Stimulated activated CD4-positive, alpha-beta T cell treated with anti-CD3 and anti-CD28 coated beads, Interleukin-4, amount 100 ng/mL, for 48 hours (primary cell): Measurements from ENCODE around the gene IKZF2.
A peak's percentile ranks its signal among the peaks of the same experiment; 100 is the strongest.

Source experiments
- DNase-seq, 2 donors: peaks; one replicate each; pipeline ENCODE4 v3.0.0-alpha.2; 2020; ENCODE audit warnings: low read depth in 2 of 2

Gene IKZF2

GRCh38 chr2:213151437-213152064, at the start of gene IKZF2:
IKZF2 (minus strand) TSS chr2:213151612; CDS start chr2:213148629, 2,983 bp downstream.
- peak; percentile 43 to 51 for DNase-seq

DNA sequence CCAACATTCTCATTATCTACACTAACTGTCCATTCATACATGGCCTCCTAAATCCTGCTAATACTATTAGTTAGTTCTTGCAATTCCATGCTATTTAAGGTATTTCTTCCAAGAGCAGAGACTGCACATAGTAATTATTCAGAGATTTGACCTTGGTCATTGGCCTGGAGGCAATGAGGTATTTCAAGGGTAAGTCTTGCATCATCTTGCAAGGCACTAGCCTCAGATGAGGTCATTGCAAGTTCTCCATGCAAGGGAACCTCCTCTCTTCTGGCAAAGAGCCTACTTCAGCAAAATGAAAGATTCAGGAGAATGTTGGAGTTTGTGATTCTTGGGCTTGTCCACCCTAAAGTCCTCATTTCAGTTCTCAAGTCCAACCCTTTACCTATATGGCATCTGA, 48.5 kb upstream of the IKZF2 start:
- no peak for DNase-seq

DNA sequence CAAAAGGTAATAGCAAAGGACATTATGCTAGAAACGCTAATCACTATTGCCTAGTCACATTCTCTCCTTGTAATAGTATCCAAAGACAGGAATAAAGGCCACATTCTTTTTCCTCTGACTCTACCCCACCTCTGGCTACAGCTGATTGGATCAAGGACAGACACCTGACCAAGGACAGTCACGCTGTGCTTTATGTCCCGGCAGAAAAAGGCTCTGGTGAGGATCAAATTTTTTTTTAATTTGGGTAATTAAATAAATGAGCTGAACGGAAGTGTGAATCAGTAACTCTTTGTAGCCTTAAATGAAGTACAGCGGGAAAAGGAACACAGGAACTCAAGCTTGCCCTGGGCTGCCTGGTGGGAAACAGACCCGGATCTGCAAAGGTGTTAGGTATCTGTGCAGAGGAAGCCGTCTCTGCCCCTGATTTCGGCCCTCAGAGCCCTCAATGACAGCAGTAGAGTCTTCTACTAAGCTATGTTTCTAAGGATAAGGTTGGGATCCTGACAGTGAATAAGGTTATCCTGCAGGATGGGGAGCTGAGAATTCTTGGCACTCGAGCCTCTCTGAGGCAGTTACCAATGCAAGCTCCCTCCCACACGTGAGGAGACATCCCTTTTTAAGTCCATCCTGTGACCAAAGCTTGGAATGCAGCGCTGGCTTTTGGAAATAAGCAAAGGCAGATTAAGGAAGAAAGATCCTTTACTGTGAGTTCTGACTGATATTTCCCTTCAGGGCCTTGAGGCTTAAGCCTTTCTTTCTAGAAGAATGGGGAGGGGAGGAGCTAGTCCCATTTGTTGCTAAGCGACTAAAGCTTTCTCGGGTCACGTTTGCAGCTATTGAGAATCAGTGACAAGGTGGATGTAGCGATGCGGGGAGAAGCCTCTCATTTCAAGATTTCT, 37.8 kb upstream of the IKZF2 start:
- no peak for DNase-seq

- no peak for DNase-seq
Observed at GRCh38 chr2:213188533-213188867, 37.1 kb upstream of the IKZF2 start.

DNA sequence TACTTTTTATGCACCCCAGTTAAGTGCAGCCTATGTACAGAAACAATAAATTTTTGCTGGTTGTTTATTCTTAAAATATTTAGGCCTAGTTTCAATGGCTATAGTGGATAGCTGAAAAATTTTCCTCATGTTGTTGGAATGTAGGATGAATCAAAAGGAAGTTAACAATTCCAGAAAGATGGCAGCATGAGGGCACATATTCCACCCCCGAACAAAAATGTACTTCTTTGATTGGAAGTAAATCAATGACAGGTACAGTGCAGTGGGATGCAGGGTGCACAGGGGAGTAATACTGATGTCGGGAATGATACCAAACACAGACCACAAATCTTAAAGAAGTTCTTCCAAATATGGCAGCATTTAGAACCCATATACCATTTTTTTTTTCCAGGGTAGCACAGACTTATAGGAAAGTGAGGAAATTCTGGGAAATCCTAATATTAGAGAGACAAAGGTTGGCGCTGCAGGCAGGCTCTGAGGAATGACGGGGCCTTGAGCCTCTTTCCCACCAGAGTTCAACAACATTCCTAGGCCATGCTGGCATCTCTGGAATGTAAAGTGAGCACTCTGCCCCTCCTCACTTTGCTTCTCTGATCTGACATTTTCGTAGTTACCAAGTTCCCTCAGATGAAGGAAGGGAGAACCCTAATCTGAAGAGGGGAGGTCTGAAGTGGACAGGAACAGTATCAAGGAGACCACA, 36.6 kb upstream of the IKZF2 start:
- no peak for DNase-seq

- DNase-seq = no peak
Observed at GRCh38 chr2:213187386-213187785, 36.0 kb upstream of the IKZF2 start.

GRCh38 chr2:213185147-213185822, 33.9 kb upstream of the IKZF2 start:
- no peak for DNase-seq

DNA sequence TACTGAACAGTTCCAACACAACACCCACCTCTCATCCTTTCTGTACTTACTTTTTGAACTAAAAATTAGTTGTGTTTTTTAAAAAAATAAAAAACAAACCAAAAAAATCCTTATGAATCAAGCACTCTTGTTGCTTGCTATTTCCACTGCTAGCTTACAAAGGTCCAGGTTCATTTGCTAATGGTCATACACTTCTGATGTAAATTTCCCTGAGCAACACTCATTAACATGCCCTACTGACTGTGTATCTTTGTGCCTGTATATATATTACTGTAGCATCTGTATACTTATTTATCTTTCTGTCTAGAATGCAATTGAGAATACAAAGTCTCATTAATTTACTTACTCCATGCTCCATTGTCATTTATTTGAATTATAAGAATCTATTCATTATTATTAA, 30.3 kb upstream of the IKZF2 start:
- no peak for DNase-seq

- no peak for DNase-seq
Observed at GRCh38 chr2:213177679-213178078, 26.3 kb upstream of the IKZF2 start.

DNA sequence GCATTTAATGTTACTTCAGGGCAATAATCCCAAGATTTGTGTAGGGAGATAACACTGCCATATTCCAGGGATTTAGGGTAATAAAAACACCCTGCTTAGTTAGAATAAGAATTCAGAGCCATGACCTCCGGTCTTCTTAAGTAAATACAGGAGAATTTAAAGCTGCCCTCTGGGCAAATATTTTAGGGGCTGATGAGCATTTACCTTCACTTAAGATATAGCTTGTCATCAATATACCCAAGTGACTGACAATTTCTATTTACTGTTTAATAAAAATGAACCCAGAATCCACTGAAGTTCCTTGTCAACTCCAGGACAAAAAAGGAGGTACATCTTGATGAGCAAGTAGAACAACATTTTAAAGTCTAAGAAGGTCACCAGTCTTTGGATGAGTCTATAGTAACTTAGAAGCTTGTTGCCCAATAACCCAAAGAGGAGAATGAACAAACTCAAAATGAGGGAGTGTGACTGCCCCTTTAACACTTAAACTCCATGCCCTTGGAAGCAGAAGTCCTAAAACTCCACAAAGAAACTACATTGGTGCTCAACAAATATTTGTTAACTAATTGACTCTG, 24.3 kb upstream of the IKZF2 start:
- DNase-seq = no peak

DNA sequence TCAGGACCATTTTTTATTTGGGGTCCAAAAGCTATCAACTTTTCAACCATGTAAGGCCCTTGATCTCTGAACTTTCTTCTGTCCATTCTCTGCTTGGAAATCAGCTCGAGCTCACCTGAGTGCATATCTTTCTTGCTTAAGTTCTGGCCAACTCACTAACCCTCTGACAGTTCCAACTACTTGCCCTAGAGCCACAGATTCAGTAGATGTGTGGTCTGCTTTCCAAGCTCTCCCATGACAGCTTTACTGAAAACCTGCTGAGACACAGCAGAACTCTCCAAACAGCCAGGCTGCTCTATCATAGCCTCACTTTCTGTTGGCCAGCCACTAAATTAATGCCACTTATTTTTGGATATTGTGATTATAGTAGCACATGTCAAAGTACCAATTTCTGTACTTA, 21.2 kb upstream of the IKZF2 start:
- no peak for DNase-seq

DNA sequence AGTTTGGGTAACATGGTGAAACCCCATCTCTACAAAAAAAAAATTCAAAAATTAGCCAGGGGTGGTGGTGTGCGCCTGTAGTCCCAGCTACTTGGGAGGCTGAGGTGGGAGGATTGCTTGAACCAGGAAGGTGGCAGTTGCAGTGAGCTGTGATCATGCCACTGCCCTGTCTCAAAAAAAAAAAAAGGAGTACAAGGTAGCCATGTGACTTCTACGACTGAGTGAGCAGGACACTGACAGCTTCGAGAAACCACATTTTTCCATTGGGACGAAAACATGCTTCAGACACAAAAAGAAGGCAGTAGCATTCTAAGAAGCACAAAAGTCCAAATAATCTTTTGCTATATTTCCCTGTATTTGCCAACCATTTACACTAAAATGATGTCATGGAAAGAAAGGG, 19.7 kb upstream of the IKZF2 start:
- no peak for DNase-seq

GRCh38 chr2:213167271-213167930, 16.0 kb upstream of the IKZF2 start:
- no peak for DNase-seq

DNA sequence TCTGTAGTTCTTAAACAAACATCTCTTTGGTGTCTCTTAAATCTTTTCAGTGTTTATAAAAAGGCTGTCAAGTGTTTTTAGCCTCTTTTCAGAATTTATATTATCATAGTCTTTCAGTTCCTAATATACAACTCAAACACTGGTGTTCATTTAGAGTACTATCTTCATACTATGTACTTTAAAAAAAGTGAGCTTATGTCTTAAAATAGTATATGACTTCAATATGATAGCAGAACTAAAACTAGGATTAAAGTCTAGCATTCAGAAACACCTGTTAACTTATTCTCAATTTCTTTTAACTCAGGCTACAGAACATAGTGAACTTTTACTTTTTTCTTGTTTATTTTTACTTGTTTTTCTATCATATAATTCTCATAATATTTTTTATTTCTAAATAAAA, 14.7 kb upstream of the IKZF2 start:
- no peak for DNase-seq

GRCh38 chr2:213164263-213164662, 12.9 kb upstream of the IKZF2 start:
- no peak for DNase-seq

- no peak for DNase-seq
Observed at GRCh38 chr2:213162516-213163118, 11.2 kb upstream of the IKZF2 start.

DNA sequence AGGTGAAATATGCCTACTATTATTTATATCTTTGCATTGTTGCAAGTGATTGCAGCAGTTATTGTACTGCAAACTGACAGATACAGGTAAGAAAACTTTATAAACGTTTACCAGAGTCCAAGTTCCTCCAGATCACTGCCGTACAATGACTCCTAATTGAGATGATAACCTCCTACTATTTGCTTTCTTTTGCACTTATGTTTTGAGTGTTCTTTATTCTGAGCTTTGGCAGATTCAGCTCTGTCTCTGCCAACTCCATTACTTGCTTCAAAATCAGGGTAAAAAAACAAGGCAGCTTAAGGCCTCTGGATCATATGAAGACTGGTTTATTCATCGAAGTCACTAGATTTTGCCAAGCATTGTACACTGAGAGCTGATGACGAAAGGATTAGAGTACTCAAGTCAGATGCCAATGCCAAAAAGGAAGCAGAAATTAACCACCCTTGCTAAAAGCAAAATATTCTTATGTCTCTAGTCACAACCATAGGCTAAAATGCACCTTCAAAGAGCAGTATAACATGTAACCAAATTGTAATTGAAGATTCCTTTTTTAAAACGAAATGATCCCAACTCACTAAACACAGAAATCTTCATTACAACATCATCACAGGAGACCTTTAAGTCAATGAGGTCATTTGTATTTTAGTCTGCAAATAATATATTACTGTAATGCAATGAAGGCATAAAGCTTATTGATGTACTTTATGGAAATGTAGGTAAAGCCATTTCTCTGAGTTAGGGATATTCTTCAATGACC, 10.5 kb upstream of the IKZF2 start:
- no peak for DNase-seq

- DNase-seq = no peak
Observed at GRCh38 chr2:213159768-213160167, 8.4 kb upstream of the IKZF2 start.

GRCh38 chr2:213157242-213157641, 5.8 kb upstream of the IKZF2 start:
- DNase-seq = no peak

- DNase-seq = no peak
Observed at GRCh38 chr2:213156717-213157116, 5.3 kb upstream of the IKZF2 start.
